GOT3 (cell line): Measurements from ENCODE around the gene PGM2.
A peak's percentile ranks its signal among the peaks of the same experiment; 100 is the strongest.

ENCODE experiments used
- DNase-seq: peaks from one replicate; lab custom pipeline; 2025; ENCODE audit warnings: mixed read lengths; lab: John Stamatoyannopoulos, UW

The PGM2 gene

DNA sequence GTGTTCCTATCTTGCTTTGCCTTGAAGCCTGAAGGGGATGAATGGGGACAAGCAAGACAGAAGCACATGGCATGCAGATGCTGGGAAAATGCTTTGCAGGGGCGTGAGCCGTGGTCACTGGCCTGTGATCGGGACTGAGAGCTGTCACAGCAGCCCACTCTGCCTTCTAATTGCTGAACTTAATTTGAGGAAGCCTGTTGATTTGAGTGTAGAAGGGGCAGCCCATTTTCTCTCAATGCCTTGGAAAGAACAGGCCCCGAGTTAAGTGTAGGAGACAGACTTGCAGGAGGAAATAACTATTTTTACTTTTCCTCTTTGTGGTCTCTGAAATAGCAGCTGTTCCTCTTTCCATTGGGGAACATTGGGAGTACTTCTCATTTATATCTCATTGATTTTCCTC lies 38.3 kb downstream of the PGM2 start:
- no peak for DNase-seq

DNA sequence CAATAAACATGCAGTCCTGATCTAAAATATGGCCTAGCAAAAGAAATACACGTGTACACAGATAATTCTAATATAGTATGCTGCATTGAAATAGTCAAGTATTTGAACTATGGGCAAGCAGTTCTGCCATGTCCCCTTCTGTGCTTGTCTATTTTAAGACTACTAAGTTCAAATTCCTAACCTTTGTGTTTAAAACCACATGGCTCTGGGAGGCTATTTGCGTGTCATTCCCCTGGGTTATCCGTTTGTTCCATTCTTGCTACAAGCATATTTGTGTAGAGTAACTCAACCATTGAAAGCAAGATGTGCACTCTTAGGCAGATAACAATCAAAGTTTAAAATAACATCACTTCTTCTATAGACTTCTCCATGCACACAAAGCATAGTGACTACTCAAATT lies 39.0 kb downstream of the PGM2 start:
- DNase-seq, result no peak

DNA sequence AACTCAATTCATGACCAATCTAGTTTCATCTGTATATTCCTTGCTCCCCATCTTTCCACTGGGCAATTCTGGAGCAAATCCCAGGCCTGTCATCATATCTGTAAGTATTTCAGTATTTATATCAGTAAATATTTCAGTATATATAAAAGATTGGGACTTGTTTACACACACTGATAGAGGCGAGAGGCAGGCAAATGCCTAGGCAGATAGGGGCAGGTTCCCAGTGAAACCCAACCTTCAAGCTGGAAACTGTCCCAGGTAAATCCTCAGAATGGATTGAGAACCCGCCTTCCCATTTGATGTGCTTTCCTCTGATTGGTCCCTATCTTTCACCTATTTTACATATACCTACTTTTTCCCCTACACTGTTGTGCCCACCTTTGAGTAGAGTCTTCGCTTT lies 40.6 kb downstream of the PGM2 start:
- no peak for DNase-seq

DNA sequence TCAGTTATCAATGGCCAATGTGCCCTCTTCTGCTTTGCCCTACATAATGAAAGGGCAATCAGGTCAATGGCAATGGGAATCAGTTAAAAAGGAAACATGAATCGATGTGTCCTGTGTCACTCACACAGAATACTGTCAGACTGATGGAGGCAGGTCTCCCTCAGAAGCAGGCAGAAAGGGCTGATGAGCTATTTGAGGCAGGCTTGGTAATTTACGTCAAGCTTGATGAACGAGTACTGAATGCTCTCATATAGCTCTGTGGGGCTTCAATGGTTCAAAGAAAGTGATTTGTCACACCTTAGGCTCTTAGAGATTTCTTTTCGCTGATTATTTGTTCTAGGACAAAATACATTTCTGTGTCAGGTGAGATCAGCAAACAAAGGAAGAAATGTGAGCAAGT lies 41.8 kb downstream of the PGM2 start:
- no peak for DNase-seq

DNA sequence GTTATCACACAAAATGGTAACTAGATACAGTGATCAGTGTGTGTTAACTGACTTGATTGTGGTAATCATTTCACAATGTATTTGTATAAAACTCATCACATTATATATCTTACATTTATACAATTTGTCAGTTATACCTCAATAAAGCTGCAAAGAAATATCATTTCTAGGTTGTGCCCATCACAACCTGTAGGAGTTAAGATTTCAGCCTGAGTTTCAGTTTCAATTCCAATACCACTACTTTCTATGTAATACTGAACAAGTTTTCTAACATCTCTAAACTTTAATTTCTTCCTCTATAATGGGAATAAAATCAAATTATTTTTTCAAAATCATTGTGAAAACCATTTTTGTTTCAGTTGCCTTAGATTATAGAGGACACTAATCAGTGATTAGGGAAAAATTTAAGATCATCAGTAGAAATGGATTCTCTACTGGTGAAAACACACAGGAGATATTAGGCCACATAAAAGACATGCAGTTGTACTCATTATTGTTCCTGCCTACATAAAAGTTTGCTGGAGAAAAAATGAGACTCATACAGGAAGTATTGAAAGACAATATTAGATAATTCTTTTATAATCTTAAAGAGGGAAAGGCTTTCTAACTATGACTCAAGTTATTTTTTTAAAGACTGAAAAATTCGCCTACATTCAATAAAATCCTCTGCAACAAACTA lies 46.0 kb downstream of the PGM2 start:
- no peak for DNase-seq

DNA sequence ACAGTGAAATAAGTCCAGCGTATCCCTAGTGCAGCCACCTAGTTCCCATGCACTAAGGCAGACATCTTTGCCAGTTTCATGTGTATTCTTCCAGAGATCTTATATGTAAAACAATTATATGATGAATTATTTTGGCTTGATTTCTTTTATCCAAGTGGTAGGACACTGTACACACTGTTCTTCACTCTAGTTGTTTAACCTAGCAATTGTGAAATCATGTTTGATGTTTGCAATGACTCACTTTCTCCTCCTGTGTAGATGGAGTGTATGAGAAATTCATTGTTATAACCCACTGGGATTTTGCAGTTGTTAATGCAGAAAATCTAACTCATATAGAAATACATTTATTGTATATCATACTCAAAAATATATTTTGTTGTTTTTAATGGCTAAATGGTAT lies 46.9 kb downstream of the PGM2 start:
- no peak for DNase-seq

DNA sequence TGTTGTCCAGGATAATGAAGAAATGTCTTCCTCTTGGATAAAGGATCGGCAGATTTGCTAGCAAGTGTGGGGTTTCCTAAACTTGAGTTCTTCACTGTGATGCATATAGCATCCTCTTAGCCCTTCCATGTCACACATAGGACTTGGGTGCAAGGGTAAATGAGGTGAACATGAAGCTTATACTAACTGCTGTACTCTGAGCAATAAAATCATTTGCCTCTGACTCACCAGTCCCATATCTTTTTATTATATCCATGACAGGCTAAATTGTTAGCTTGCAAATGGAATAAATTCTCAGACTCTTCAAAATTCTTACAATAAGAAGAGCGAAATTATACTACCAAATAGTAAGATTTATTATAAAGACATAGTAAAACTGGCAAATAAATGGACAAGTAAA lies 49.7 kb downstream of the PGM2 start:
- no peak for DNase-seq

DNA sequence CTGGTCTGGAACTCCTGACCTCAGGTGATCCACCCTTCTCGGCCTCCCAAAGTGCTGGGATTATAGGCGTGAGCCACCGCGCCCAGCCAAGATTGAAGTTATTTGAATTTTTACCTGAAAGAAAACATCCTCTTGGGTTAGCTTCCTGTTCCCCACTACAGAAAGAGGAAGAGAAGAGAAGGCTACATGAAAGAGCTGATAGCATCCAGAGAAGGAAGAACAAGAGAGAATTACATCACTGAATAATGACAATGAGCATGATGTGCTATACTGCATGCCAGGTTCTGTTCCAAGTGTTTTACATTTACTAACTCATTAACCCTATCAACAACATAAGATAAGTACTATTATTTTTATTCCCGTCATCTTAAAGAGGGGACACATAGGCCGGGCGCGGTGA lies 52.9 kb downstream of the PGM2 start:
- no peak for DNase-seq

DNA sequence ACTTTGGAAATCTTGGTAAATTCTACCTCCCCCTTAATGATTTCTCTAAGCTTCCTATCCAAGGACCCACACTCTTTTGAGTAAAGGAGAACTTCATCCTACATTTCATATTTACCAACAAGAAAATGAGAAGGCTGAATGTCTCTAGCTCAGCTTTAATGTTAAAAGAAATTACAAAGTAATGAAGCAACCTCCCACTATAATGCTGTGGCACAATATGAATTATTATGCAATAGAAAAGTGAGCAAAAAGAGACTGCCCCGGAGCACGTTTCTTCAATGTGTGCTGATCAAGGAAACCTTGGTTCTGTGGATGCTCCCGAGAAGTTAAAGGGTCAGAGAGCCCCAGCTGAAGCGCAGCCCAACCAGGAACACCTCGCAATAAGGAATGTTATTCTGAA lies 55.3 kb downstream of the PGM2 start:
- no peak for DNase-seq

DNA sequence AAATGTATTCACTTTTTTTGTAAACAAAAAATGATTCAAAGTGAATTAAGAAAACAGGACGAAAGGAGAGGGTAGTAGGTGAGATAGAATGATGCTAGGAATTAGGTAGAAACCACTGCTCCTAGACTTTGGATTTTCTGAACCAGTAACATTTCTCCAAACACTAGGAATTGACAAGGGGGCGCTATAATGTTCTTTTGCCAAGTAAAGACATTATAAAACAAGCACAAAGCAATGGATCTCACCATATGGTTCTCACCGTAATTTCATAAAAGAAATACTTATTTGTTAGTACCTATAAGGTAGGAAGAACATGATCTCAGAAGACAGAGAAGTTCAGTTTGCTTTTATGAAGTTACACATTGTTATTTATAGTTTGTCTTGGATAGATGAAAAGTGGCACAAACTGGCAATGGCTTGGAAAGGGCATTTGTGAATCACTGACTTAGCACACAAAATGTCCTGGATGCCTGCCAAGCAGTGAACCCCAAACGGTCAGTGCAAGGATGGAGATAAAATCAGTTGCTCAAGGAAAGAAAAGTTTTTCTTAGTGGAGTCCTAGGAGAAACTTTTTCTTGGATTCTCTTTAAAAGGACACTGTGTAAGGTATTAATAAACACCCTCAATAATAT lies 56.3 kb downstream of the PGM2 start:
- DNase-seq, result no peak

DNA sequence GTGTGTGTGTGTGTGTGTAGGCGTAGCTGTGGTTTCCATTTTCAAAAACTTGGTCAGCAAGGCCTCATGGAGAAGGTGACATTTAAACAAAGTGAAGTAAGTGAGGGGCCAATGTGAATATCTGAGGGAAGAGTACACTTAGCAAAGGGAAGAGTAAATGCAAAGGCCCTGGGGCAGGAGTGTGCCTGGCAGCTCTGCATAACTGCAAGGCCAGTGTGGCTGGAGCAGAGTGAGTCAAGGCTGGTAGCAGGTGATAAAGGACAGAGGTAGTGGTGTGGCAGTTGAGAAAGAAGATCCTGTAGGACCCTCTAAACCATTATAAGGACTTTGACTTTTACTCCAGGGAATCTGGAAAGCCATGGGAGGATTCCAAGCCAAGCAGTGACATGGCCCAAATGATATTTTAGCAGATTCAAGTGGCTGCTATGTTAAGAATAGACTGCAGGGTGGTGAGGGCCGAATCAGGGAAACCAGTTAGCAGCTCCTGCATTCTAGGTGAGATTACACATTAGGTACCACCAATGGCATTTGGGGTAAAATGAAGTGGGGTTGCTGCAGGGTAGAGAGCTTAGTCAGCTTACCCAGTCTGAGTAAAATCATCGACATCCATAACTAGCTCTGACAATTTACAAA lies 58.5 kb downstream of the PGM2 start:
- DNase-seq, result no peak

DNA sequence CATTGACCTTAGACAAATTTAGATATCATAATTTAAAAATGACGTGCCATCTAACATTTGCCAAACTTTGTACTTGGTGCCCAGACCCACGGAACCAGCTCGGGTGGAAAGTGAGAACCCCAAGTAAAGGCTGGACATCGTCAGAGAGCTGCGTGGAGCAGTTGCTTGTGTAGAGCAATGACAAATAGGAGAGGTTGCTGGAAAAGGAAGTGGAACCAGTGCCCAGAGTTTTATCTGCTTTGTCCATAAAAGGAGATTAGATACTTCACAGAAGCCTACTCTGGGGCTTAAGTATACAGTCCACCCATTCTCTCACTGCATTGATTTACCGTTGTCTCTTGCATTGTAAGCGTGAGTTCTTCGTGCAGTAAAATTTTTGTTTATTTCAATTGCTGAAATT lies 59.0 kb downstream of the PGM2 start:
- no peak for DNase-seq

DNA sequence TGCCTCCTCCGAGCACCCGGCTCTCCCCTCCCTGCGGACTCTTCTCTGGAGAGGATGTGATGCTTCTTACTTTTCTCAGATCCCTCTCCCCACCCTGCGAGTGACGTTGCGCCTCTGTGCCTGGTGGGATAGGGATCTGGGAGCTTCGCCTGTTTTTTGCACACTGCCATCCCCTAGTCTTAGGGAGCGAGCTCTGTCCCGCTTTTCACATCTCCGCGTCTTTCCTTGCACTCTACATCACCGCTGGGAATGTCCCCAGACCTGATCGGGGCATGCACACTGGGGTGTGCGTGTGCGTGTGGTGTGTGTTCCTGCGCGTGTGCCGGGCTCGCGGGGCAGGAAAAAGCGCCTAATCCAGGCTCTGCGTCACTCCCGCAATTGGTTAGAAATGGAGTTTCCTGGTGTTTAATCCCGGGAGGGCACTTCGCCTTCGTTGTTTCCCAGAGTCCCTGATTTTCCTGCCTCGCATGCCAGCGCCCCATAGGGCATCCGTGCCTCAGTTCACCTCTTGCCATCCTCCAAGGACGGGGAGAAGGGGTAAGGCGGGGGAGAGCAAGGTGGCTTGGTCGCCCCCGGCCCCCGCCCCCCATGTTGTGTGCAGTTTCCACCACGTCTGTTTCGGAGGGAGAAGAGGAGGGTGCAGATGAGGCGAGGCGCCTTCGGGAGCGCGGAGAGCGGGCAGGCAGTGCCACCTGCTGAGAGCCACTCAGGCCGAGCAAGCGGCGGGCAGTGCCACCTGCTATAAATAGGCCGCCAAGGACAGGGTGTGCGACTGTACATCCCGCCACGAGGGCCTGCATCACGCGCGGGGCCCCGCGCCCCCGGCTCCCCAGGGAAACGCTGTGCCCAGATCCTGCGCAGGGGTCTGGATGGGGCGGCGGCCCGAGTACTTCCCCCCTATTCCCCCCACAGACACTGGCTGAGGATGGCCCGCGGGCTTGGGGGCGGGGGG lies 63.6 kb downstream of the PGM2 start:
- DNase-seq, result no peak

DNA sequence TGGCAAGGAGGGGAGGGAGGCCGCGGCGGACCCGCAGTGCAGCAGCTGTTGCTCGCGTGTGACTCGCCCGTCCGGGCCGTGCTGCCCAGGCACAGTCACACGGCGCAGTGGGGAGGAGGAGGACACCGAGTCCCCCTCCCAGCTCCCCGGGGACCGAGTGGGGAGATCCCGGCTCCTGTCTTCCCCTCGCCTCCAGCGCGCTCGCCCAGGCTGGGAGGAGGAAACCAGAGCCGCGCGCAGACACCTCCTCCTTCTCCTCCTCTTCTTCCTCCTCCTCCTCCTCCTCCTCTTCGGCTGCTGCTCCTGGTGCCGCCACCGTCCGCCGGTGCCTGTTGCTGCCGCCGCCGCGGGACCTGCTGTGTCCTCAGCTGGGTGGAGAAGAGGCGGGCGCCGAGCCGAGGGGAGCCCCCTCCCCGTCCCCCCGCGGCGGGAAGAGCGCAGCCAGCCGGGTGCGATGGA lies 64.3 kb downstream of the PGM2 start, which contains the start of gene TBC1D1:
Gene TBC1D1 (plus strand): TSS at position 284 of the 459 bp plus-strand sequence. CDS start 11,012 bp downstream, outside the sequence.
- DNase-seq, result peak; percentile 14

DNA sequence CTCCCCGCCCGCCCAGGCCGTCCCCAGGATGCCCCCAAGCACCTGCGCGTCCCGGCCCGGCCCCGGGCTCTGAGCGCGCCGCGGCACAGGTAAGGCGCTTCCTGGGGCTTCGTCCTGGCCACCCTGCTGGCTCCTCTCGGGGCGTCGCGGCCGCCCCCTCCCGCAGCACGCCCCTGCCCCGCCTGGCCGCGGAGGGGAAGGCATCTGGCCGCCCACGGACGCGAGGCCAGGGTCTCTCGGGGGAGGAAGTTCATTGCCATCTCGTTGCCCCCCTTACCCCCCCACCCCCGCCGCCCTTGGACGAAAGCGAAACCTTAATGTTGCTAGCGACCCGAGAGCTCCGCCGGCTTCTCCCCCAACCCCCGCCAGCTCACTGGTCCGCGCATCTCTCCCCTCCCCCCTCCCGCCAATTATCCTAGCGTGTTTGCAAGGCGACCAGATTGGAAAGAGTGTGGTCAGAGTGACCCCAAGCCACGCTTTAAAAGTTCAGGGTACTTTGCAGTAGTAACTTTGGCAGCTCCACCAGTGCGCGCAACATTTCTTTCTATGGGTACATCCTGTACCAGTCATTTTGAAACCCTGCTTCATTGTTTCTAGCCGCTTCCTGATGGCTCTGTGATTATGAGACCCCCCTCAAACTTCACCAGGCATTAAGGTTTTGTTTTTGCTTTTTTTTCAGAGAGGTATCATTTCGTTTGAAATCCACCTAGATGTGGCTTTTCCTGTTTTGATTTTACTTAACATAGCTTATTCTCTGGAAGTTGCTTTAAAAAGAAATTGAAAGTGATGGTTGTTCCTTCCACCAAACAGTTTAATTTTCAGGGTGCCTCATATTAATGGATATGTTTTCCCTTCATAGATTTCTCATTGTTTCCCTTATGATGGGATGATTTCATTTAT lies 65.0 kb downstream of the PGM2 start:
- peak; percentile 14 for DNase-seq

DNA sequence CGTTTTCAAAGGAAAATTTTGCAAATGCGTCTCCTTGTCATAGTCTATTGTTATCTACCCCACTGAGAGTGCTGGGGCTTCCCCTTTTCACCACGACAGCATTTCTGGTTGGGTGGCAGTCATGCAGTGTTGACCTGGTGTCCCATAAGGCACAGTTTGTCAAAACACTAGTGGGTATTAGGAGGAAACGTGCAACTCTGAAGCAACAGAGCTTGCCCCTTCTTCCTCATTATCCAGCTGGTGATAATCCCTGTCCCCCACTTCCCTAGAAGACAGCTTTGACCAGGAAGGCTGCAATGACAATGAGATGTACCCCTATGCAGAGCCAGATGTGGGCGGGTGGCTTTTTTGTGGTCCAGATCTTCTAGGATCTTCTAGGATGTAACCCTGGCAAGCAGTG lies 66.2 kb downstream of the PGM2 start:
- no peak for DNase-seq

DNA sequence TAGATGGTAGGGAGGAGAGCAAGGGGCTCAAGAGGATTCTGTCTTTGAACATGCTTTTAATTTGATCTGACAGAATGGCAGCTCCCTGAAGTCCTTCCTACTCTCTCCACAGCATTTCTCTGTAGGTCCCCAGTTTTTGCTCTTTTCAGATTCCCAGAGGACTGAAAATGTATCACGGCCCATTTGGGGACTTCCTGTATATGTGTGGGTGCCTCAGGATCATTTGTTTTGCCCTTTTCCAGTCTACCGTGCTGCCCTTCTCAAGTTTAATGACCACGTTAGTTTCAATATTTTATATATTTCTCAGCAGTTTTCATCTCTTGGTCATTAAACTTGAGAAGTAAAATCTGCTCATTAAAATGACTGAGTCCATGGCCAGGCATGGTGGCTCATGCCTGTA lies 66.7 kb downstream of the PGM2 start:
- DNase-seq, result no peak

DNA sequence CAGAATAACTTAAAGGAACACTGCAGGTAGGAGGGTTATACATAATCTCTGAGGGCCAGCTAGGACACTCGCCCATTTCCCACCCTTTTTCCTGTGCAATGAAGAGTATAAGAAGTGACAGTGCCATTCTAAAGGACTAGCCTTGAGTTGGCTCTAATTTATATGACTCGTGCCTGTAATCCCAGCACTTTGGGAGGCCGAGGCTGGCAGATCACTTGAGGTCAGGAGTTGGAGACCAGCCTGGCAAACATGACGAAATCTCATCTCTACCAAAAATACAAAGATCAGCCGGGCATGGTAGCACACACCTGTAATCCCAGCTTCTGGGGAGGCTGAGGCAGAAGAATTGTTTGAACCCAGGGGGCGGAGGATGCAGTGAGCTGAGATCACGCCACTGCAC lies 68.8 kb downstream of the PGM2 start:
- no peak for DNase-seq

DNA sequence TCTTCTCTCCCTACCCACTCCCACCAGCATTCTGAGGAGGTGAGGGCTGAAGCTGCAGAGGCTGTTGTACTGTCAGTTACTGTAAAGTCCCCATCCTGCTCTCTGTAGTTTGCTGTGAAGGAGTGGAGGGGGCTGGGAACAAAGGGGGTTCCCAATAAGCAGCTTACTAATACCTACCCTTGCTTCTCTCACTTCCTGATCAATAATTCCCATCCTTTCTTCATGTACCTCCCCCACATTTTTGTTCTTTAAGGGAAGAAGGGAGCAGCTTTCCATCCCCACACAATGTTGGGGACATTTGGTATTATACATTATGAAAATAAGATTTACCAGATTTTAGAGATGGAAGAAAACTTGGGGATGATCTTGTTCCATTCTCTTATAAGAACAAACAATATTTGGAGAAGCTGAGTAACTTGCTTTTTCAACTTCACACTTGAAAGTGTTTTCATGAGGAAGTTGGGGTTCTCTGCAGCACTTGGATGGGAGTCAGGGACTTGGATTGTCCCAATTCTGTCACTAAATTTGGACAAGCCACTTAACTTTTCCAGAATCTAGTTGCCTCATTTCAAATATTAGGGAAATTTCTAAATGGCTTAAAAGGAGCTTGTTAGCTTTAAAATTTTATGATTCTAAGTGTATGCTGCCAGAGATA lies 69.8 kb downstream of the PGM2 start:
- no peak for DNase-seq

DNA sequence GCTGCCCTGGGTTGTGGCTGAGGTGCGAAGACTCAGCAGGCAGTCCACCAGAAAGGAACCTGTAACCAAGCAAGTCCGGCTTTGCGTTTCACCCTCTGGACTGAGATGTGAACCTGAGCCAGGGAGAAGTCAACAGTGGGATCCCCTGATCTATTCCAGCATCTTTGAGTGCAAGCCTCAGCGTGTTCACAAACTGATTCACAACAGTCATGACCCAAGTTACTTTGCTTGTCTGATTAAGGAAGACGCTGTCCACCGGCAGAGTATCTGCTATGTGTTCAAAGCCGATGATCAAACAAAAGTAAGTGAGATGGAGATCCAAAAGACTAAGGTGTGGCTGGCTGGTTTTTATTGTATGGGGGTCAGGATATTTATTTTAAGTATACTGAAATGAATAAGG lies 75.7 kb downstream of the PGM2 start:
- DNase-seq, result no peak
